HG03575 (cell line): ENCODE data around the gene FAM72C.
"Not testable (repeated sequence)": the region's sequence is repeated elsewhere in the genome, so short reads cannot be mapped to it uniquely, and the experiment has no call there.

Source experiments
- ATAC-seq: cut with Tn5 transposase; IDR thresholded peaks from one replicate; pipeline ENCODE4 v1.9.1; 2021; ENCODE audit not compliant: unreplicated experiment, insufficient number of reproducible peaks, low FRiP score; ENCODE audit errors: extremely low read depth

The FAM72C gene

DNA sequence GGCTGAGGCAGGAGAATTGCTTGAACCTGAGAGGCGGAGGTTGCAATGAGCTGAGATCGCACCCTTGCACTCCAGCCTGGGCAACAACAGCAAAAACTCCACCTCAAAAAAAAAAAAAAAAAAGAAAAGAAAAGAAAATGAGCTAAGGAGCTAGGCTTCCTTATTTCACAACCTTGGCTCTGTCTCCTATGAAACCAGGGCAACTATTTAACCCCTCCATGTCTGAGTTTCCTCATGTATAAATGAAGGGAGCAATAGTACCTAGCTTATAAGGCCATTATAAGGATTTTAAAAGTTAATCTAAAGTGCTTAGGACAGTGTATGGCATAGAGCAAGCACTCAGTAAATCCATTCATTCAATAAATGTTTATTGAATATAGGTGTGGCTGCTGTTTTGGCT is 32.9 kb downstream of the FAM72C start:
- ATAC-seq: not testable (repeated sequence)

DNA sequence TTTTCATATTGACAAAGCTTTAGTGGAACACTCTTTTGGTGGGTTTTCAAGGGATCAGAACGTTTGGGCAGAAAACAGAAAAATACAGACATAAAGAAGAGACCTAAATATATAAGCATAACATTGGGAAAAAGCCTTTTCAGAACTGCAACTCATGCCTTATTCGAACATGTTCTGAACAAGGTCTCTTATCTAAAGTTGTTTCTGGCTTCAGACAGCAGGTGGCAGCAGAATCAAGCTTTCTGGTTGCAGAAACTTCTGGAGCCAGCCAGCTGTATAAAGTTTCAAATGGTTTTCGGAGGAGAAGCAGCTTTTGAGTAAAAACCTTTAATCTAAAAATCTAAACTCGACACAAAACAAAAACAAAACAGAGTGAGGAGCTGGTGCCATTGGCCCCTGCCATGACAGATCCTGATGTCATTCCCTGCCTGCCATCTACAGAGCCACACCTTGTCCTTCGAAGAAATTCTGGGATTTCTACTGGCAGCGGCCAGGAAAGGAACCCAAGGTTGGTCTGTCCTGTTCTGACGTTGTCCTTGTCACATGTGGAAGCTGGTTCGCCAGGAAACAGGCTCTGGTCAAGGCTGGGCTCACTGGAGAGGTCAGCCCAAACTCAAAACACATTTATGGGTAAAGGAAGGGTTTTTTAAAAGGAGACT is 35.2 kb downstream of the FAM72C start:
- not testable (repeated sequence) for ATAC-seq

DNA sequence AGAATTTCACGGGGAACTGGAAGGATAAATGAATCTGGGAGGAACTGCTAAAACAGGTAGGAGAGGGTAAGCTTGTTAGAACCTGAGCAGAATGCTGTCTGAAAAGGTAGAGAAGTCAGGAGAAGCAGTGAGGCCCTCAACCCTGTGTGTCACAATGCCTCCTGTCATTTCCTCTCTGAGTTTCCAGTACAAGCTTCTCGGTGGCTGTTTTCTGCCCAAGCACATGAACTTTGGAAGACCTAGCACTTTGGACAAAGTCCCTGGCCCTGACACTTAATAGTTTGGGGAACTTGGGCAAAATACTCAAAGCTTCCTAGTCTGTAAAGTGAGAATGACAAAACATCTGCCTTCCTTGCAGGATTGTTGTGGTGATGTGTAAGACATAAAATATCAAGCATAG is 52.7 kb downstream of the FAM72C start:
- not testable (repeated sequence) for ATAC-seq

DNA sequence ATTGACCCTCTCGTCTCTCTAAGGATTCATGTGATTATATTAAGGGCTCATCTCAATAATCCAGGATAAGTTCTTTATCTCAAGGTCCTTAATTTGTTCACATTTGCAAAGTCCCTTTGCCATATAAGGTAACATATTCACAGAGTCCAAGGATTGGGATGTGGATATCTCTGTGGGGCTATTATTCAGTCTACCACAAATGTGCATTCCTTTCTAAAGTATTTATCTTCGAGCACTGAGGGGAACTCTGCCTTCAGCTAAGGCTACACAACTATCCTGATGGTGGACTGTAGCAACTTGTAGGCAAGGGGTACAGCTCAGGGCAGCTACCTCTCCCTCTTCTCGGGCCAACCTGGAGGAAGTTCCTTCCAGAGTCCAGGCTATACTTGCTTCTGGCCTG is 53.2 kb downstream of the FAM72C start:
- ATAC-seq: not testable (repeated sequence)

DNA sequence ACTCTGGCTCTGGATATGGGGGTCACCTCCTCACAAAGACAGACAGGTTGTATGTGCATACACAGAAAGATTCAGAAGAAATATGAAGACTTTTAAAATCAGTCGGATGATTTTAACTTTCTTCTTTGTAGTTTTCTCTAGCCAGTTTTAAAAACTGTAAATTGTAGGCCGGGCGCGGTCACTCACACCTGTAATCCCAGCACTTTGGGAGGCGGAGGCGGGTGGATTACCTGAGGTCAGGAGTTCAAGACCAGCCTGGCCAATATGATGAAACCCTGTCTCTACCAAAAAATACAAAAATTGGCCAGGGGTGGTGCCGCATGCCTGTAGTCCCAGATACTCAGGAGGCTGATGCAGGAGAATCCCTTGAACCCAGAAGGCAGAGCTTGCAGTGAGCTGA is 58.1 kb downstream of the FAM72C start:
- ATAC-seq: not testable (repeated sequence)
